Measurements from ENCODE around the gene SMIM23. TPM values are rescaled to one million over a fixed set of nuclear protein-coding genes. Genes with fewer than 3 reads are reported as not detected.
A peak's percentile ranks its signal among the peaks of the same experiment; 100 is the strongest.

SMIM23 gene
- total RNA-seq, 4 donors from 2014 or later, result not detected

- no peak for TF ChIP-seq CTCF (IDR thresholded peaks at IDR 0.05)
- DNase-seq (ENCODE audit: low spot score) (no peak), ATAC-seq (ENCODE audit: low FRiP score) (no peak)
Observed at GRCh38 chr5:171744882-171745281, 40.7 kb upstream of the SMIM23 start.

GRCh38 chr5:171745602-171746001 lies 40.0 kb upstream of the SMIM23 start:
- no peak for TF ChIP-seq CTCF (IDR thresholded peaks at IDR 0.05)
- DNase-seq (ENCODE audit: low spot score) (no peak), ATAC-seq (ENCODE audit: low FRiP score) (no peak)

GRCh38 chr5:171747061-171747859 lies 38.4 kb upstream of the SMIM23 start:
- ATAC-seq (ENCODE audit: low FRiP score) (no peak), DNase-seq (ENCODE audit: low spot score) (no peak)
- TF ChIP-seq CTCF (IDR thresholded peaks at IDR 0.05), result no peak

GRCh38 chr5:171748720-171749119 lies 36.9 kb upstream of the SMIM23 start:
- TF ChIP-seq CTCF (IDR thresholded peaks at IDR 0.05), result no peak
- ATAC-seq (ENCODE audit: low FRiP score) (no peak), DNase-seq (ENCODE audit: low spot score) (no peak)

- DNase-seq (ENCODE audit: low spot score), result no peak
- no peak for ATAC-seq (ENCODE audit: low FRiP score)
- no peak for TF ChIP-seq CTCF (IDR thresholded peaks at IDR 0.05)
Observed at GRCh38 chr5:171749365-171749764, 36.3 kb upstream of the SMIM23 start.

GRCh38 chr5:171750311-171750788 lies 35.3 kb upstream of the SMIM23 start:
- no peak for TF ChIP-seq CTCF (IDR thresholded peaks at IDR 0.05)
- no peak for DNase-seq (ENCODE audit: low spot score)
- peak; percentile 47 for ATAC-seq (ENCODE audit: low FRiP score)

GRCh38 chr5:171755354-171755821 lies 30.2 kb upstream of the SMIM23 start:
- no peak for TF ChIP-seq CTCF (IDR thresholded peaks at IDR 0.05)
- ATAC-seq (ENCODE audit: low FRiP score) (no peak), DNase-seq (ENCODE audit: low spot score) (no peak)

Measured in omental fat pad (tissue), 4 donors.